ENCODE results near the gene ARID3C.

- TF ChIP-seq CTCF (conservative IDR thresholded peaks at IDR 0.05; ENCODE audit: low read length), result no peak
- TF ChIP-seq EZH2phosphoT487 (IDR thresholded peaks at IDR 0.05; ENCODE audit: borderline replicate concordance, low read depth, low read length), result no peak
Measured at GRCh38 chr9:34674440-34674839, 45.6 kb upstream of the ARID3C start.

All from OCI-LY7 (cell line).